COR-L47 (cell line): Measurements from ENCODE around the gene NEK1.
"Not testable (repeated sequence)": the region's sequence is repeated elsewhere in the genome, so short reads cannot be mapped to it uniquely, and the experiment has no call there.

Source experiments
- DNase-seq: peaks from one replicate; lab custom pipeline; 2025; lab: John Stamatoyannopoulos, UW

NEK1 gene

GRCh38 chr4:169627307-169627706, 14.9 kb upstream of the NEK1 start:
- no peak for DNase-seq

DNA sequence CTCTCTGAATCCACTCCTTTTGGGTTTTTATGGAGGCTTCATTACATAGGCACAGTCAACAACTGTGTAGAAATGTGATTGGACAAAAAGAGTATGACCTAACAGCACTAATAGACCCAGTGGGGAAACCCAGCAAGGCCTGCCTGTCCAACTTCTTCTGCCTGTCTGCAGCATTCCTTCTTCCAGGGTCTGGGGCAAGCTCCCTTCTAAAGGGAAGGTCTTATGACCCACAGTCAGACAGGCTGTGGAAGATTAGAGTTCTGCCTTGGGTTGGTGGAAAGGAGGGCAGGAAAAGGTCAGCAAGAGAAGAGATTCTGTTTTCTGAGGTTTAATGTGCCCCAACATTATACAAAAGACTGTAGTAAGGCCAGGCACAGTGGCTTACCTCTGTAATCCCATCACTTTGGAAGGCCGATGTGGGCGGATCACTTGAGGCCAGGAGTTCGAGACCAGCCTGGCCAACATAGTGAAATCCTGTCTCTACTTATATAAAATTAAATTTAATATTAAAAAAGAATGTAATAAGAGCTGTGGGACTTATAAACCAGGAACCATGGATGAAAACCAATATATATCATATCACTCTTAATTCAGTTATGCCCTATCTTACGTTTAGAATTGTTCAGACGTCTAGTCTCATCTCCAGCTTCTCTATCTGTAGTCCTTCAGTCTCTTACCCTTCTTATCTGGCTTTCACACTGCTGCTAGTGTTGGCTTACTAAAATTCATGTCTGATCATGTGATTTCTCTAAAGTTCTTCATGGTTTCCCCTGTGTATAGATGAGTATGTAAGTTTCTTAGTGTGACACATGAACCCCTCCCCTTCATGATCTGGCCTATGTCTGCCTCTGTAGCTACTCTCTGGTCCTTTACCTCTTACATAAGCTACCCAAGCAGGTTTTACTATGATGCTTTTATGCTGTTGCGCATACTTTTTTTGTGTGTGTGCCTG, 14.2 kb upstream of the NEK1 start:
- DNase-seq: no peak

- no peak for DNase-seq
These were observed 13.5 kb upstream of the NEK1 start for GRCh38 chr4:169625886-169626285.

- DNase-seq: not testable (repeated sequence)
These were observed 11.6 kb upstream of the NEK1 start for GRCh38 chr4:169624012-169624411.

DNA sequence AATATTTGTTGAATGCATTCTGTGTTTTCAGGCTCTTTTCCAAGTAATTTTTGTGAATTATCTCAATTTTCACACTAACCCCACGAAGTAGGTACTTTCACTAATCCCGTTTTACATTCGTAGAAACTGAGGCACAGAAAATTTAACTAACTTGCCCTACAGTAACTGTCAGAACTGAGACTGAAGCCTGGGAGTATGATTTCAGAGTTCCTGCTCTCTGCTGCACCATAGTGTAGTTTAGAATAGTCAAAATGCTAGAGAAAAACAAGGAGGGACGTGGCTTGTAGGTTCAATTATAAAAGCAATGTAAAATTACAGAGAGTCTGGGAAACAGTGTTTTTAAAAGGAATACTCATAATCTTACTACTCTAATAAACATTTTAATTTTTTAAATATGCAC, 10.2 kb upstream of the NEK1 start:
- no peak for DNase-seq

DNA sequence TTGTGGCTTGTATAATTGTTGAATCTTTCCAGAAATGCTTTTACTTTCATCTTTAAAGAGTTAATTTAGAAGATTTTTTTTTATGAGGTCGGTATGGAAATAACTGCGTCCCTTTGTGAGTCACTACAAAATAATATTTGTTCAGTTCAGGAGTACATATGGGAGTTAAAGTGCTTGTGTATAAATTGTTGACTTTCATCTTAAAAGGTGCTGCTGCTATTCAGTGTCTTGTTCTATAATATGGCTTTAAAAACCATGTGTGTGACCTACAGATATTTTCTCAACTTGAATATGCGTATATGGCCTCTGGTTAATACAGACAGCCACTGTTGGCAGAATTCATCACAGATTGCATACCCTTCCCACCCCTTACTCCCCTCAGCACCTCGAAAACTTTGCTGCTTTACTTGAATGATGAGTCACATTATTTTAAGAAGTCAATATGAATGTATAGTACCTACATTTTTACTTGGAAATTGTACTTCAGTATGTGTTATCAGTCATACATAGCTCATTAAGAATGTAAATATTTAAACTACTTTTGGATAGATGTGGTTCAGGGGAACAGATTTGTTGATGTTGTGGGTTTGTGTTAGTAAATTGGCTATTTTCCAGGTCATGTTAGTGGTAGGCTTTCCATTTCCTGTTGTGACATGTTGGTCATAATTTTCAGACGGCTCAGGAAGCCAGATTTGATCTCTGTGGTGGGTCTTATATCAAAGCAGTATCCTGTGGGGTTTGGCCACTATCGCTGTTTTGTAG, 9.5 kb upstream of the NEK1 start:
- peak; percentile 28 for DNase-seq

DNA sequence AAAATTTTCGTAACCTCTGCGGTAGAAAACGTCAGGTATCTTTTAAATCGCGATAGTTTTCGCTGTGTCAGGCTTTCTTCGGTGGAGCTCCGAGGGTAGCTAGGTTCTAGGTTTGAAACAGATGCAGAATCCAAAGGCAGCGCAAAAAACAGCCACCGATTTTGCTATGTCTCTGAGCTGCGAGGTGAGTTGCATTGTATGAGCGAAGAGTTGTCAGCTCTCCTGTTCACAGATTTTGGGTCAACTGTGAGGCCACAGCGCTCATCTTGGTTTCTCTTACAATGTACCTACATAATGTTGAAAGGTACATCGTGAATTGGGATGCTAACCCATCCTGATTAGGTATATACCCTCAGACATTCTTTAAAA, 8.5 kb upstream of the NEK1 start:
- peak; percentile 0 for DNase-seq

- peak; percentile 96 for DNase-seq
These were observed 7.8 kb upstream of the NEK1 start, which contains the start of gene CLCN3 for GRCh38 chr4:169619958-169620879. TSS of gene CLCN3 (plus strand) at chr4:169620578. CDS start at chr4:169635929, 15,351 bp downstream.

- peak; percentile 52 for DNase-seq
These were observed 7.2 kb upstream of the NEK1 start for GRCh38 chr4:169619518-169619957.

GRCh38 chr4:169618986-169619385, 6.6 kb upstream of the NEK1 start:
- no peak for DNase-seq

GRCh38 chr4:169618286-169618685, 5.9 kb upstream of the NEK1 start:
- DNase-seq: no peak

- no peak for DNase-seq
These were observed 4.9 kb upstream of the NEK1 start for GRCh38 chr4:169617306-169617705.

DNA sequence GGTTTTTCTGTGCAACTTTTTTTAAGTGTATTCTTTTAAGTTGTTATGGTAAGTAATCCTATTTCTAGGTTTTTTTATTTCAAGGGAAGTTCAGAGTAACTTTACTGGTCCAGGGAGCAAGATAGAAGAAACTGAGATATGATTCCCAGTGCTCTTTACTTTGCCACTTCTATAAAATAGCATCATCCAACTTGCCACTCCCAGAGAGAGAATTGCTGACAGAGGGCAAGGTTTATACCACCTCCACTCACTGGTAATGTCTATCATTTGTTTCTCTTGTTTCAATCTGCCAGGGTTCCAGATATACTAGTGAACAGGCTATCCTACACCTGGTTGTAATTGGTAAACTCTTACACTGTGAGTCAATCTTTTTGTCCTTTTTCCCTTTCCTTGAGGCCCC, 4.5 kb upstream of the NEK1 start:
- DNase-seq: no peak

DNA sequence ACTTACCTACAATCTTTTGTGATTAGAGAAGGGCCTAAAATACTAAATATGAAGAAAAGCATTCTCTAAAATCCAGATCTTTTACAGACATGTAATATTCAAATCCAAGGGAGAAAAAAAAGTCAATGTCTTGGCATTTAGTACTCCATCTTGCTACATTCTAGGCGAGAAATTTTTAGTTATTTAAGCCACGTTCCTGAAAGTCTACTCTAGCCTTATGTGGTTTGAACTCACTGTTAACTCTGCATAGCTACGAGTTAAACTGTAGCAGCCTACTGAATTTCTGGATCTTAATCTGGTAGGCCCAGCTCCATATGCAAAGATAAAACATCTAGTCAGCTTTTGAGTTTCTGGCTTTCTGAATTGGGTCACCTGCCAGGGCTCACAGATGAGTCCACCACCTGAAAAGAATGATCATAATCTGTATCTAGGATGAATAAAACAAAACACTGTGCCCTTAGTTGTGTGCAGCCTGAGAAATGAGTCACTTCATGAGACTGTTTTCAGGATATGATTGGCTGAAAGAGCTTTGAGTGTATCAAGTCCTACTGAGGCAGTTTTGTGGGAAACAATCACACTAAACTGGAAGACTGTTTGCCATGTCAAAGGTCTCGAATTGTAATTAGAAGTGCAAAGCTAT, 3.2 kb upstream of the NEK1 start:
- no peak for DNase-seq

DNA sequence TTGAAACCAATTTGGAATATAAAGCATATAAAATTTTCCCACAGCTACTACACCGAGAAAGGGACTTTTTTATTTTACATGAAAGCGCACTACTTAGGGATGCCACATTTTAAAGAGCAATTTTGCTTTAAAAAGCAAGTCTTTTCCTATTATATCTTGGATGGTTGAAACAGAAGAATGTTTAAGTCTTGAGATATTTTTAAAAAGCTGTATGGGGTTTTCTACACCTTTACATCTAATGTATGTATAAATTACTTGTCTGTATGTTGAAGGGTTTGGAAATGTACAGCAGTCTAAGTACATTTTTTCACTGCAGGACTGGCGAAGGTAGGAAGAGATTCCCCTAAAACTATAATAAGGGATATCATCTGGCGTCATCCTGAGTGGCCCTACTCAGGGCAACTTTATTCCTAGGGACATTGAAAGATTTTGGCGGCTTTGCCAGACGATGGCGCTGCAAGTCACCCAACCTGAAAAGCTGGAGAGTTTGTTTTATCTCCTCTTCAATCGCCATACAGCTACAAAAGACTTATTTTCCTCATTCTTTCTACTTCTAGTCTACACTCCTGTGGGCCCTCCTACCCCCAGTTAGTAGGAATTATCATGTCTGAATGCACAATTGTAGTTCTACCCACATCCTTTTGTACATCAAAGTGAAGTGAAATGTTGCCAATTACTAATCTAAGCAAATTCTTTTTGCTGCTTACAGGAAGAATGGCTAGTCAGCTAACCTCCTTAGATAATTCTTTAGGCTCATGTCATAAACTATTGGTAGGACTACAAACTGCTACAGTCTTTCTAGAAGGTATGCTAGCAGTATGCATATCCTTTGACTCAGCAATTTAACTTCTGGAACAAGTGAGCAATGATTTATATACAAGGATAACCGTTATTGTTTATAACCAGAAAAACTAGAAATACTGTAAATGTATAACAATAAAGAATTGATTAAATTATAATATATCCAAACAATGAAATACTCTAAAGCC, 782 bp upstream of the NEK1 start:
- DNase-seq: peak; percentile 77

DNA sequence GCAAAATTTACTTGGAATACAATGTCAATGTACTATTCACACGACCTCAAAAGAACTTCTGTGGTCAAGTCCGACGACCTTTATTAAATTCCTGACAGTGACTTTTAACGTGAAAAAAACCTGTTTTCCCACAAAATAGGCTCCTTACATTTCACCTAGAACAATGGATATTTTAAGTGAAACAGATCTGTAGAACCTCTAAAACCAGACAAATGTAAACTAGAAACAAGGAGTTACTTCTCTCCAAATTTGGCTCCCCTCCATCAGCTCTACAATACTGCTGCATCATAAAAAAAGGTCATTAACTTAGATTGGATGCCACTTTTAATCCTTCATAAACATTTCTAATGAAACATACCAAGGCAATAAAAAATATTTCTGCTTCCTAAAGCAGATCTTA, 1.2 kb downstream of the NEK1 start:
- DNase-seq: no peak

DNA sequence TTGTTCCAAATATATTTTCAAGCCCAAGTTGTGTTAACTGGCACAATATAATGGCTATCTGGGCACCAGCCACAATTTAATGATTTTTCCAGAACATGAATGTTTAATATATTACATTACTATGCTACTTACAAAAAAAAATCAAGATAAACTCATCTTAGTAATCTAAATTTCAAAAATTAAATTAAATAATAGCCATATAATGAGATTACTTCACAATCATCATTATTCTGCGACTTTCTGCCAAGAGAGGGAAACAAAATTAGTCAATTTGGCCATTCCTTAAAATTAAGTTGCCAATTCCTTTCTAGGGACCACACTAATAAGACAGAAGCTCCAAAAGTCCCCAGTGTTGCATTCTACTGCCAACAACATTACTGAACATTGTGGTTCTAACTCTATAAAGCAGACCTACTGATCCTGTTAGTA, 7.5 kb downstream of the NEK1 start:
- DNase-seq: no peak

- DNase-seq: no peak
These were observed 8.1 kb downstream of the NEK1 start for GRCh38 chr4:169604131-169604900.

- no peak for DNase-seq
These were observed 9.1 kb downstream of the NEK1 start for GRCh38 chr4:169603312-169603711.
